IPS-15b (cell line): ENCODE data around the gene KCNH3.

Source experiments
- H3K27me3 ChIP-seq: one replicate; pipeline ENCODE4 v1.6.1; 2013; ENCODE audit warnings: low read length; ENCODE audit not compliant: control insufficient read depth, insufficient read depth
- H3K36me3 ChIP-seq: one replicate; pipeline ENCODE4 v1.6.1; 2013; ENCODE audit warnings: low read length; ENCODE audit not compliant: control insufficient read depth, insufficient read depth
- H3K4me1 ChIP-seq: one replicate; pipeline ENCODE4 v1.6.1; 2013; ENCODE audit warnings: mild to moderate bottlenecking, low read length; ENCODE audit not compliant: control insufficient read depth, insufficient read depth
- H3K4me3 ChIP-seq: one replicate; pipeline ENCODE4 v1.5.1; 2013; ENCODE audit warnings: low read depth, low read length
- H3K9ac ChIP-seq: one replicate; pipeline ENCODE4 v1.6.1; 2013; ENCODE audit warnings: low read depth, mild to moderate bottlenecking, low read length
- H3K9me3 ChIP-seq: one replicate; pipeline ENCODE4 v1.6.1; 2013; ENCODE audit warnings: mild to moderate bottlenecking, low read length; ENCODE audit not compliant: control insufficient read depth, insufficient read depth

Gene KCNH3

GRCh38 chr12:49557917-49558215 lies 19.0 kb downstream of the KCNH3 start:
- H3K9ac ChIP-seq = no peak overlapping the region
- peaks cover 43% of the 10 kb centered on the region for H3K36me3 ChIP-seq
- H3K9me3 ChIP-seq = no peaks in the 10 kb centered on the region
- no peaks in the 10 kb centered on the region for H3K4me1 ChIP-seq
- H3K27me3 ChIP-seq = peaks cover under 1% of the 10 kb centered on the region
- H3K4me3 ChIP-seq = no peak overlapping the region

- Histone ChIP-seq H3K4me1 (no peaks in the 10 kb centered on the region), H3K36me3 (peaks cover 49% of the 10 kb centered on the region), H3K4me3 (no peak overlapping the region), H3K9ac (no peak overlapping the region), H3K9me3 (no peaks in the 10 kb centered on the region), H3K27me3 (no peaks in the 10 kb centered on the region)
Measured at GRCh38 chr12:49558526-49558925, 19.7 kb downstream of the KCNH3 start.

GRCh38 chr12:49559011-49559675 lies 20.3 kb downstream of the KCNH3 start:
- Histone ChIP-seq H3K4me1 (no peaks in the 10 kb centered on the region), H3K9ac (no peak overlapping the region), H3K9me3 (no peaks in the 10 kb centered on the region), H3K36me3 (peaks cover 50% of the 10 kb centered on the region), H3K27me3 (no peaks in the 10 kb centered on the region), H3K4me3 (no peak overlapping the region)

- no peaks in the 10 kb centered on the region for H3K9me3 ChIP-seq
- H3K4me1 ChIP-seq = no peaks in the 10 kb centered on the region
- H3K4me3 ChIP-seq = no peak overlapping the region
- H3K27me3 ChIP-seq = no peaks in the 10 kb centered on the region
- H3K9ac ChIP-seq = no peak overlapping the region
- peaks cover 55% of the 10 kb centered on the region for H3K36me3 ChIP-seq
Measured at GRCh38 chr12:49560695-49561094, 21.9 kb downstream of the KCNH3 start.

GRCh38 chr12:49562233-49562632 lies 23.4 kb downstream of the KCNH3 start:
- Histone ChIP-seq H3K4me1 (peaks cover 4% of the 10 kb centered on the region), H3K27me3 (no peaks in the 10 kb centered on the region), H3K36me3 (peaks cover 47% of the 10 kb centered on the region), H3K9ac (no peak overlapping the region), H3K4me3 (no peak overlapping the region), H3K9me3 (no peaks in the 10 kb centered on the region)

DNA sequence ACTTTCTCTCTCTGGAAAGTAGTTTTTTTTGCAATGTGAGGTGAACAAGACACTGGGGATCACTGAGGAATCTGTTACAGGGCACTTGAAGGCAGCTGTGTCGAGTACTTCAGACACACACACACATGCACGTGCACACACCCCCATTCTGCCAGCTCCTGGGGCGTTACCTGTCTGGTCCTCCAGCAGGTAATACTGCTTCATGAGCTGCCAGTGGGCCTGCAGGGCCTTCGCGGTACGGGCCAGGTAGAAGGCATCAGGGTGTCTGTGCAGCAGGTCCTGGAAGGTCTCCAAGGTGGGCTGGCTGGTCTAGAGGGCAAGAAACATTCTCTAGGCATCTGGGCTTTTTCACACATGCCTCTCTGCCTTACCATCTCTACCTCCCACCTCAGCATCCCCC lies 24.0 kb downstream of the KCNH3 start:
- no peak overlapping the region for H3K4me3 ChIP-seq
- no peaks in the 10 kb centered on the region for H3K9me3 ChIP-seq
- H3K36me3 ChIP-seq = peaks cover 47% of the 10 kb centered on the region
- H3K27me3 ChIP-seq = no peaks in the 10 kb centered on the region
- H3K9ac ChIP-seq = no peak overlapping the region
- H3K4me1 ChIP-seq = peaks cover 4% of the 10 kb centered on the region

DNA sequence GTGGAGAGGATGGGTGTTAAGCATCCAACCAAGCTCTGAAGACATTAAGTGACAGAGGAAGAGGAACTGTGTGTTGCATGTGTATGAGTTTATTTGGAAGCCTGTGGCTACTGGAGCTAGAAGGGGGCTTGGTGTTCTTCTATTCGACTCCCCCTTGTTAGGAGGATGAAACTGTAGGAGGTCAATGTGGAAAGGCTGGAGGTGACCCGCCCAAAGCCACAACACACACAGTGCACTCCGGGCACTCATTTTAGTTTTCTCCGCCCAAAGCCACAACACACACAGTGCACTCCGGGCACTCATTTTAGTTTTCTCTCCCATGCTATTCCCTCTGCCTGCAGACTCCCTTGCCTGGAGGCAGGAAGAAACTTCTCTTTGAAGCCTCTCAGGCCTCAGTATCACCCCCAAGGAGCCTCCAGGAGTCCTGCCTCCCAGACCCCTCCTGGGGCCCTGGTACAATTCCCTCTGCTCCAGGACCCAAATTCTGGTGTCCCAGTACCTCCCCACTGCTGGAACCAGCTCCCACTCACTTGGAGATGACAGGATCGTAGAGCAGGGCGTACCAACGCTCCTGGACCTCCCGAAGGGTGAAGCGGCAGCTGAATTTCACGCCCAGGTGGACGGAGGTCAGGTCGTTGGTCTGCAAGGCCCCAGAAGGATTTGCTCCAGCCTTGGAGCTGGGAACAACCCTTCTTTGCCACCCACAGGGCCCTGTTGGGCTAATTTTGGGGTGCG lies 25.3 kb downstream of the KCNH3 start:
- Histone ChIP-seq H3K36me3 (peaks cover 36% of the 10 kb centered on the region), H3K9me3 (no peaks in the 10 kb centered on the region), H3K27me3 (no peaks in the 10 kb centered on the region), H3K9ac (no peak overlapping the region), H3K4me1 (peaks cover 4% of the 10 kb centered on the region), H3K4me3 (no peak overlapping the region)

- Histone ChIP-seq H3K27me3 (no peaks in the 10 kb centered on the region), H3K36me3 (peaks cover 29% of the 10 kb centered on the region), H3K9me3 (no peaks in the 10 kb centered on the region), H3K9ac (no peak overlapping the region), H3K4me1 (peaks cover 4% of the 10 kb centered on the region), H3K4me3 (no peak overlapping the region)
Measured at GRCh38 chr12:49564686-49565405, 26.0 kb downstream of the KCNH3 start.

DNA sequence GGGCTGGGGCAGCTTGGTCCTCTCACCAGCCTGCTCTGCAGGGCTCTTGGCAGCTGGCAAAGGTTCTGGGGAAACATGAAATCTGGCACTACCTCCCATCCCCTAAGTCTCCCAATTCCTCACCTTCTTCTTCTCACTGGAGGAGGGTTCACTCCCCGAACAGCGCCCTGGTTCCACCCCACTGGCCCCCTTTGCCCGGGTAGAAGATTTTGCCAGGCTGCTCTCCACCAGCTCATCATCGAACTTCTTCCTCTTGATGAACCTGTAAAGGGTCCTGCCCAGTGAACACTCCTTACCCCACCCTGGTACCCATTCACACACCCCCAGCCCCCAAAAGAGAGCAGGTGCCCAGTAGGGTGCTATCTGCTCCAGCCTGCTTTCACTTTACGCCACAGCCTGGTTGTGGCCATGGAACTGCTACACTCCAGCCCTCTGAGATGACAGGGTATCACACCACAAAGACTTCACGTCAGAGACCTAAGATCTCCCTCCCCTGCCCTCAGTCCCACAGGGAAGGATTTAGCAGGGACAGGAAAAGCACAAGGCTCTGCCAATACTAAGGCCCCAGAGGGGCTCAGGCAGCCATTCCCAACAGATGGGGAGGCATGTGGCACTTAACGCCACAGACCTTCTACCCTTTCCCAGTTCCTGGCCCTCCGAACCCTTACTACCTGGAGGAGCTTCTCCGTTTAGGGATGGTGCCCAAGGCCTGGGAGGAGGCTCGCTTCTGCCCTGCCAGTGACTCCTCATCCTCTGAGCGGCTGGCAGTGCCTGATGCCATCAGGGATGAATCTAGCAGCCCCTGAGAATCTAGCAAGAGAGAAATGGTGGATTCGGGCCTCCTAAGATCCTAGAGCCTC lies 26.8 kb downstream of the KCNH3 start:
- Histone ChIP-seq H3K9me3 (no peaks in the 10 kb centered on the region), H3K9ac (no peak overlapping the region), H3K4me3 (no peak overlapping the region), H3K36me3 (peaks cover 26% of the 10 kb centered on the region), H3K4me1 (peaks cover 4% of the 10 kb centered on the region), H3K27me3 (no peaks in the 10 kb centered on the region)

DNA sequence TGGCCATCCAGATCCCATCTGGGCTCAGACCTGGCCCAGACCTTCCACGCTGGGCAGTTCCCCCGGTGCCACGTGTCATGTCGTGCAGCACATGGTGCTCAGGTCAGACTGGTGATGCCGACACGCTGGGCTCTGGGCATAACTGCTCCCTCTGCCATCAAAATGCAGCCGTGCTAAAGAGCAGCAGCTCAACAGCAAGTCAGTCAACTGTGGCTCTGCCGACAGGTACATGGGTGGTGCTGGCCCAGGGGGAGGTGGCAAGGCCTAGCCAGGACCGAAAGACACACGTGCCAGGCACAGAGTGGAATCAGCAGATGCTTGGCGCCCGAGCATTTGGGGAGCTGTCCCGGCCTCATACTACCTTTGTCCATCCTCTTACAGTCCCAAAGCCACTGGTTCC lies 27.5 kb downstream of the KCNH3 start:
- Histone ChIP-seq H3K4me1 (peaks cover 4% of the 10 kb centered on the region), H3K9ac (peak overlapping the region; percentile 92), H3K36me3 (peaks cover 20% of the 10 kb centered on the region), H3K9me3 (no peaks in the 10 kb centered on the region), H3K4me3 (no peak overlapping the region), H3K27me3 (no peaks in the 10 kb centered on the region)

DNA sequence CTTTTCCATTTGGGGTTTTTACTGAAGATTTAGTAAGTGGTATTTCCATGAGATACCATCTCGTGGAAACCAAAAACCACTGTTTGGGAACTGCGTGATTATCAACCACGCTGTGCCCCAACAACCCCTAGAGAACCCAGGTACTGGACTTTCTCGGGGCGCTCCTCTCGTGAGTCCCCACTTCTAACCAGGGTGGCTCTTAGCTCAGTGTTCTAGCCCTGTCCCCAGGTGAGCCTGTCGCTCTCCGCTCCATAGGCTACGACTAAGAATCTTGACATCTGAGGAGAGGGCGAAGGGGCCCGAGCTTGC lies 28.4 kb downstream of the KCNH3 start:
- H3K9me3 ChIP-seq = no peaks in the 10 kb centered on the region
- no peaks in the 10 kb centered on the region for H3K27me3 ChIP-seq
- peak overlapping the region; percentile 97 for H3K4me3 ChIP-seq
- H3K36me3 ChIP-seq = peaks cover 16% of the 10 kb centered on the region
- H3K4me1 ChIP-seq = peaks cover 4% of the 10 kb centered on the region
- H3K9ac ChIP-seq = peak overlapping the region; percentile 92
